OCI-LY3 (cell line): ENCODE results near the gene PRRC2A.
A peak's percentile ranks its signal among the peaks of the same experiment; 100 is the strongest.

ENCODE experiments used
- EZH2phosphoT487 ChIP-seq: fragments of 200-600 bp; shearing (Covaris generic); IDR thresholded peaks from 2 replicates; pipeline ENCODE4 v1.6.1; 2018; ENCODE audit warnings: antibody characterized with exemption, mixed run types, low read depth
- TF ChIP-seq, protein P1 (sequence below): fragments of 200-600, 300-600 bp; sonication (generic); IDR thresholded peaks from 2 replicates; pipeline ENCODE4 v1.5.1; 2014; ENCODE audit warnings: antibody characterized with exemption, low read length, low read depth

DNA sequence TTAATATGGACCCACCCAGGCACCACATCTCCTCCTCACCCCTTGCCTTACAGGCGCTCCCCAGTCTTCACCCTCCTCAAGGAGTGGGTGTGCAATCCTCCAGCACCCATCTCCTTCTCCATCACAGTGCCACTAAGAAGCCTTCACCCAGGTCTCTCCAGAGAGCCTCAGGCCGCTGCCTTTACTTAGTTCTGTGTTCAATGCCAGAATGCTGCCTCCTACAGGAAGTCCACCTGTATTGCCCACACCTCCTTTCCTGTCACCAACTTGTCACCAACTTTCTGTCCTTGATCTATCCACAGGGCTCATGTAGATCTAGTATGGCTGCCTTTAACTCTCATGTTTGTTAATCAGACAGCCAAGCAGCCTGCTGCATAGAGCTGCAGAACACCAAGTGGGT is 35.0 kb upstream of the PRRC2A start:
- TF ChIP-seq EZH2phosphoT487 = no peak
- TF ChIP-seq, protein P1, sequence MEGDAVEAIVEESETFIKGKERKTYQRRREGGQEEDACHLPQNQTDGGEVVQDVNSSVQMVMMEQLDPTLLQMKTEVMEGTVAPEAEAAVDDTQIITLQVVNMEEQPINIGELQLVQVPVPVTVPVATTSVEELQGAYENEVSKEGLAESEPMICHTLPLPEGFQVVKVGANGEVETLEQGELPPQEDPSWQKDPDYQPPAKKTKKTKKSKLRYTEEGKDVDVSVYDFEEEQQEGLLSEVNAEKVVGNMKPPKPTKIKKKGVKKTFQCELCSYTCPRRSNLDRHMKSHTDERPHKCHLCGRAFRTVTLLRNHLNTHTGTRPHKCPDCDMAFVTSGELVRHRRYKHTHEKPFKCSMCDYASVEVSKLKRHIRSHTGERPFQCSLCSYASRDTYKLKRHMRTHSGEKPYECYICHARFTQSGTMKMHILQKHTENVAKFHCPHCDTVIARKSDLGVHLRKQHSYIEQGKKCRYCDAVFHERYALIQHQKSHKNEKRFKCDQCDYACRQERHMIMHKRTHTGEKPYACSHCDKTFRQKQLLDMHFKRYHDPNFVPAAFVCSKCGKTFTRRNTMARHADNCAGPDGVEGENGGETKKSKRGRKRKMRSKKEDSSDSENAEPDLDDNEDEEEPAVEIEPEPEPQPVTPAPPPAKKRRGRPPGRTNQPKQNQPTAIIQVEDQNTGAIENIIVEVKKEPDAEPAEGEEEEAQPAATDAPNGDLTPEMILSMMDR = peak; percentile 64
